Type B pancreatic cell (in vitro differentiated cells): ENCODE data around the gene CUX1. TPM values are rescaled to one million over a fixed set of nuclear protein-coding genes. Genes with fewer than 3 reads are reported as not detected.

Experiments
- DNase-seq: peaks from one replicate; pipeline ENCODE4 v3.0.0; 2021; ENCODE audit warnings: mixed read lengths; ENCODE audit not compliant: unreplicated experiment; ENCODE audit errors: extremely low spot score
- H3K27ac Mint-ChIP-seq: 2 replicates; pipeline ENCODE4 v1.8.0; 2021; ENCODE audit warnings: mild to moderate bottlenecking, mixed read lengths
- H3K27me3 Mint-ChIP-seq: 2 replicates; pipeline ENCODE4 v1.8.0; 2021; ENCODE audit warnings: mixed read lengths
- H3K36me3 Mint-ChIP-seq: 2 replicates; pipeline ENCODE4 v1.8.0; 2021; ENCODE audit warnings: mixed read lengths
- H3K4me1 Mint-ChIP-seq: one replicate; pipeline ENCODE4 v1.8.0; 2021; ENCODE audit warnings: mixed read lengths; ENCODE audit not compliant: unreplicated experiment
- H3K4me3 Mint-ChIP-seq: 2 replicates; pipeline ENCODE4 v1.8.0; 2021; ENCODE audit warnings: mild to moderate bottlenecking, mixed read lengths
- H3K9me3 Mint-ChIP-seq: 2 replicates; pipeline ENCODE4 v1.8.0; 2021; ENCODE audit warnings: mixed read lengths
- CTCF ChIP-seq: fragments of 200-600 bp; sonication (generic); conservative IDR thresholded peaks from 2 replicates; pipeline ENCODE4 v1.5.0; 2021; ENCODE audit warnings: antibody characterized with exemption, mild to moderate bottlenecking
- total RNA-seq: library from RNA; stranded (reverse); gene quantifications from 2 replicates; pipeline ENCODE4 v1.2.1, GENCODE V29; 2021; ENCODE audit warnings: low replicate concordance

Gene CUX1
- total RNA-seq, 1 donor from 2014 or later = 76.4 TPM

- peaks cover 16% of the 10 kb centered on the region for H3K36me3 Mint-ChIP-seq
Observed at GRCh38 chr7:101948650-101949049, 131.2 kb downstream of the CUX1 start.

GRCh38 chr7:101950450-101951119 lies 133.2 kb downstream of the CUX1 start:
- DNase-seq = no peak
- Mint-ChIP-seq H3K4me1 (peaks cover 36% of the 10 kb centered on the region), H3K27ac (peak overlapping the region; percentile 42), H3K9me3 (no peaks in the 10 kb centered on the region), H3K27me3 (no peaks in the 10 kb centered on the region), H3K36me3 (peaks cover 15% of the 10 kb centered on the region), H3K4me3 (no peak overlapping the region)
- peak; percentile 53 for TF ChIP-seq CTCF

More at GRCh38 chr7:101948650-101949049, 131.2 kb downstream of the CUX1 start:
- Mint-ChIP-seq H3K4me1 (peaks cover 32% of the 10 kb centered on the region), H3K4me3 (no peak overlapping the region), H3K27ac (no peak overlapping the region), H3K27me3 (no peaks in the 10 kb centered on the region), H3K9me3 (no peaks in the 10 kb centered on the region)
- no peak for TF ChIP-seq CTCF
- no peak for DNase-seq

DNA sequence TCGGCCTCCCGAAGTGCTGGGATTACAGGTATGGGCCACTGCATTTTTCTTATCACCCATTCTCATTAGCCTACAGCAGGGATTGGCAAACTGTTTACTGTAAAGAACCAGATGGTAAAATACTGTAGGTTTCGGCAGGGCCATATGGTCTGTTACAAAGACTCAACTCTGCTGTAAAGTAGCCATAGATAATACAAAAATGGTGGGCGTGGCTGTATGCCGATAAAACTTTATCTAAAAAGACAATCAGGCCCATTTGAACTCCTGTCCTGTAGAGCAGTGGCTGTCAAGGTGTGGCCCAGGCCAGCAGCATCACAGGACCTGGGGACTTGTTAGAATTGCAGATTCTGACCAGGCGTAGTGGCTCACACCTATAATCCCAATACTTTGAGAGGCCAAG lies 134.3 kb downstream of the CUX1 start:
- no peaks in the 10 kb centered on the region for H3K27me3 Mint-ChIP-seq
- peaks cover 30% of the 10 kb centered on the region for H3K4me1 Mint-ChIP-seq
- no peak for DNase-seq
- no peaks in the 10 kb centered on the region for H3K9me3 Mint-ChIP-seq
- H3K4me3 Mint-ChIP-seq = no peak overlapping the region
- TF ChIP-seq CTCF = no peak
- no peak overlapping the region for H3K27ac Mint-ChIP-seq
- peaks cover 11% of the 10 kb centered on the region for H3K36me3 Mint-ChIP-seq

DNA sequence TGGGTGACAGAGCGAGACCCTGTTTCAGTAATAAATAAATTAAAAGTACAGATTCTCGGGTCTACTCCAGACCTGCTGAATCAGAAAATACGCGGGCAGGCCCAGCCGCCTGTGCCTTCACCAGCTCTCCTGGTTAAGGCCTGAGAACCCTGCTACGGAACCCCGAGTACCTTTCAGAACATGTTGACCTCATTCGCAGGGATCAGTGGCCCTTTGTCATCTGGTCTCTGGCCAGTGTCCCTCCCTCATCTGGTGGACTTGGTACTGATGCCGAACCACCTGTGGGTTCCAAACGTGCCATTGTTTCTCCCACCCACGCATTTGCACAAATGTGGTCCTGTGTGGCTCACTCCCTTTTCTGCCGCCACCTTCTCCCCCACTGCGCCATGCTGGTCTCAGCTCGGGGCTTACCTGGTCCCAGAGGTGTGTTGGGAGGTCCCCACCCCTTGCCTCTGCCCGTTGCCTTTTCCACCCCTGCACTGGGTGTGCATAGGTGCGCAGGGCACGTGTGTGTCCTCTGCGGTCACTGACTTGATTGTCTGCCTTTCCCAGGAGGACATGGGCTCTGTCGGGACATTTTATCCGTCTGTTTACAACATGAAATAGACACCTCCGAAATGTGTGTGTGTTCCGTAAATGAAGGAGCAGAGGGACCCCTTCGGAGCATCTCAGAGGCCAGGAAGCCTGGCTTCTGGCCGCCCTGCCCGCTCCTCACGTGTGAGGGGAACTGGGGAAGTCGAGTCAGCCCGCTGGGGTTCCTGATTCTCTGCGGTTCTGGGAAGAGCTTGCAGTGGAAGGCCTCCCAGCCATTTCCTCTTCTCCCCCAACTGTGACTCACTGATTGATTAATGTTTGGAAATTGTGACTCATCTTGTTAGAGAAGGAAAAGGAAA lies 135.2 kb downstream of the CUX1 start:
- Mint-ChIP-seq H3K27me3 (no peaks in the 10 kb centered on the region), H3K4me3 (no peak overlapping the region), H3K27ac (peak overlapping the region; percentile 55), H3K9me3 (no peaks in the 10 kb centered on the region), H3K36me3 (peaks cover 11% of the 10 kb centered on the region), H3K4me1 (peaks cover 30% of the 10 kb centered on the region)
- no peak for TF ChIP-seq CTCF
- no peak for DNase-seq

- DNase-seq = no peak
- H3K36me3 Mint-ChIP-seq = peaks cover 11% of the 10 kb centered on the region
- H3K9me3 Mint-ChIP-seq = no peaks in the 10 kb centered on the region
- no peak for TF ChIP-seq CTCF
- peaks cover 27% of the 10 kb centered on the region for H3K4me1 Mint-ChIP-seq
- H3K4me3 Mint-ChIP-seq = no peak overlapping the region
- no peaks in the 10 kb centered on the region for H3K27me3 Mint-ChIP-seq
- H3K27ac Mint-ChIP-seq = peak overlapping the region; percentile 55
Observed at GRCh38 chr7:101953248-101953819, 135.9 kb downstream of the CUX1 start.
